Epithelial cell of proximal tubule (primary cell): Measurements from ENCODE around the gene CPEB3. TPM values are rescaled to one million over a fixed set of nuclear protein-coding genes. Genes with fewer than 3 reads are reported as not detected.

Experiments used
- DNase-seq: peaks from one replicate; pipeline ENCODE4 v3.0.0-alpha.2; 2011; ENCODE audit warnings: low read depth
- H3K4me3 ChIP-seq: 2 replicates; pipeline ENCODE4 v1.5.1; 2011; ENCODE audit warnings: low read depth, mild to moderate bottlenecking, low read length
- total RNA-seq: library from RNA; depleted of rRNA; stranded (reverse); fragments of >200 nt; gene quantifications from 2 replicates; pipeline ENCODE4 v1.2.3, GENCODE V29; 2015
- TF ChIP-seq, protein P1 (sequence below): conservative IDR thresholded peaks from 2 replicates; pipeline ENCODE4 v1.5.1; 2012; ENCODE audit warnings: low read depth, mild to moderate bottlenecking, low read length

The CPEB3 gene
- total RNA-seq, 1 donor from 2014 or later, result 0.52 TPM

- TF ChIP-seq, protein P1, sequence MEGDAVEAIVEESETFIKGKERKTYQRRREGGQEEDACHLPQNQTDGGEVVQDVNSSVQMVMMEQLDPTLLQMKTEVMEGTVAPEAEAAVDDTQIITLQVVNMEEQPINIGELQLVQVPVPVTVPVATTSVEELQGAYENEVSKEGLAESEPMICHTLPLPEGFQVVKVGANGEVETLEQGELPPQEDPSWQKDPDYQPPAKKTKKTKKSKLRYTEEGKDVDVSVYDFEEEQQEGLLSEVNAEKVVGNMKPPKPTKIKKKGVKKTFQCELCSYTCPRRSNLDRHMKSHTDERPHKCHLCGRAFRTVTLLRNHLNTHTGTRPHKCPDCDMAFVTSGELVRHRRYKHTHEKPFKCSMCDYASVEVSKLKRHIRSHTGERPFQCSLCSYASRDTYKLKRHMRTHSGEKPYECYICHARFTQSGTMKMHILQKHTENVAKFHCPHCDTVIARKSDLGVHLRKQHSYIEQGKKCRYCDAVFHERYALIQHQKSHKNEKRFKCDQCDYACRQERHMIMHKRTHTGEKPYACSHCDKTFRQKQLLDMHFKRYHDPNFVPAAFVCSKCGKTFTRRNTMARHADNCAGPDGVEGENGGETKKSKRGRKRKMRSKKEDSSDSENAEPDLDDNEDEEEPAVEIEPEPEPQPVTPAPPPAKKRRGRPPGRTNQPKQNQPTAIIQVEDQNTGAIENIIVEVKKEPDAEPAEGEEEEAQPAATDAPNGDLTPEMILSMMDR, result no peak
- no peak for DNase-seq
- no peak overlapping the region for H3K4me3 ChIP-seq
These were observed 103.8 kb downstream of the CPEB3 start for GRCh38 chr10:92187101-92187500.

DNA sequence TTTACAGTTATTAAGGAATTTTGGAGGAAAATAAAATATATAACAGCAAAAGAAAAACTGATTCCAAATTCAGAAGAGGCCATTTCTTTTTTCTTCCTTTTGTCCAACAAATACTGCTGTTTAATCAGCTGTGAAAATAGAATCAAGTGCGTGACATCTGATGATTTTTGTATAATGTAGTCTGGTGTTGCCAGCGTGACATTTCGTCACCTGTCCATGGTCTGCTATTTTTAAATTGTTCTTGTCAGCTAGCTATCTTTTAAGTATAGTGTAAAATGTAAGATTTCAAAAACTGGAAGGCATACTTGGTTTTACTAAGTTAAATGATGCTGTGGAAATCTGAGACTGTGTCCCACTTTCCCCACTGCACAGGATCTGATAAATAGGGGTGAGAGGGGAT lies 105.9 kb downstream of the CPEB3 start:
- H3K4me3 ChIP-seq, result no peak overlapping the region
- TF ChIP-seq, protein P1, result no peak
- DNase-seq, result no peak

- DNase-seq, result no peak
- TF ChIP-seq, protein P1, result no peak
- no peak overlapping the region for H3K4me3 ChIP-seq
These were observed 107.7 kb downstream of the CPEB3 start for GRCh38 chr10:92183199-92183598.

DNA sequence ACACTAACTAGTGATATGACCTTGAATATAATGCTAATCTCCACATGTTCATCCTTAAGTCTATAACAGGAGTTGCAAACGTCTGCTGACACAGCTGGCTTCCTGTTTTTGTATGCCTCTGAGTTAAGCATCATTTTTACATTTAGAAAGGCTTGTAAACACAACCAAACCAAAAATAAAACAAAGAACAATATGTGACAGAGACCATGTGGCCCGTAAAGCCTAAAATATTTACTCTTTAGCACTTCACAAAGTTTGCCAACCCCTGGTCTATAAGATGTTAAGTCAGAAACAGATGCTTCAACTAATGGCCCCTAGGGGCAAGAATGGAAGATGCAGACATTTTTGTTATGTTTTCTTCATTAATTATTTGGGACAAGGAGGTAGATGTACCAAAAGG lies 109.3 kb downstream of the CPEB3 start:
- TF ChIP-seq, protein P1, result peak; percentile 38
- DNase-seq, result no peak
- no peak overlapping the region for H3K4me3 ChIP-seq

DNA sequence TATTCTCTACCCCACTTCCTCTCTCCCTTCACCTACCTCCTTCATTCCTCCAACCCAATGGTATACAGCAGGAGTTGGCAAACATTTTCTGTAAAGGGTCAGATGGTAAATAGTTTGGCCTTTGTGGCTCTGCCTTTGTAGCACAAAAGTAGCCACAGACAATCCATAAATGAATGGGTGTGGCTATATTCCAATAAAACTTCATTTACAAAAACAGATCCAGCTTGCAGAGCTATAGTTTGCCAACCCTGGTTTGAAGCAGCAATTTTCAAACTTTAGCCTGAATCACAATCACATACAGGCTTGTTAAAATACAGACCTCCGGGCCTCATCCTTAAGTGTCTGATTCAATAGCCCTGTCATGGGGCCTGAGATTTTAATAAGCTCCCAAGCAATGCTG lies 110.5 kb downstream of the CPEB3 start:
- TF ChIP-seq, protein P1, result no peak
- no peak for DNase-seq
- H3K4me3 ChIP-seq, result no peak overlapping the region

GRCh38 chr10:92177546-92177945 lies 113.3 kb downstream of the CPEB3 start:
- TF ChIP-seq, protein P1, result no peak
- H3K4me3 ChIP-seq, result no peak overlapping the region
- no peak for DNase-seq

- TF ChIP-seq, protein P1, result no peak
- no peak for DNase-seq
- no peak overlapping the region for H3K4me3 ChIP-seq
These were observed 115.7 kb downstream of the CPEB3 start for GRCh38 chr10:92175164-92175563.
